M059J (cell line): ENCODE data around the gene FYN. TPM values are rescaled to one million over a fixed set of nuclear protein-coding genes. Genes with fewer than 3 reads are reported as not detected.

ENCODE experiments used
- DNase-seq: peaks from one replicate; pipeline ENCODE4 v3.0.0-alpha.2; 2012; ENCODE audit warnings: low read depth
- total RNA-seq: library from RNA; depleted of rRNA; stranded (reverse); fragments of >200 nt; shearing (Covaris generic); gene quantifications from 2 replicates; pipeline ENCODE4 v1.2.3, GENCODE V29; 2014

Gene FYN
- total RNA-seq, 1 experiment from 2014 or later, result 63.4 TPM

DNA sequence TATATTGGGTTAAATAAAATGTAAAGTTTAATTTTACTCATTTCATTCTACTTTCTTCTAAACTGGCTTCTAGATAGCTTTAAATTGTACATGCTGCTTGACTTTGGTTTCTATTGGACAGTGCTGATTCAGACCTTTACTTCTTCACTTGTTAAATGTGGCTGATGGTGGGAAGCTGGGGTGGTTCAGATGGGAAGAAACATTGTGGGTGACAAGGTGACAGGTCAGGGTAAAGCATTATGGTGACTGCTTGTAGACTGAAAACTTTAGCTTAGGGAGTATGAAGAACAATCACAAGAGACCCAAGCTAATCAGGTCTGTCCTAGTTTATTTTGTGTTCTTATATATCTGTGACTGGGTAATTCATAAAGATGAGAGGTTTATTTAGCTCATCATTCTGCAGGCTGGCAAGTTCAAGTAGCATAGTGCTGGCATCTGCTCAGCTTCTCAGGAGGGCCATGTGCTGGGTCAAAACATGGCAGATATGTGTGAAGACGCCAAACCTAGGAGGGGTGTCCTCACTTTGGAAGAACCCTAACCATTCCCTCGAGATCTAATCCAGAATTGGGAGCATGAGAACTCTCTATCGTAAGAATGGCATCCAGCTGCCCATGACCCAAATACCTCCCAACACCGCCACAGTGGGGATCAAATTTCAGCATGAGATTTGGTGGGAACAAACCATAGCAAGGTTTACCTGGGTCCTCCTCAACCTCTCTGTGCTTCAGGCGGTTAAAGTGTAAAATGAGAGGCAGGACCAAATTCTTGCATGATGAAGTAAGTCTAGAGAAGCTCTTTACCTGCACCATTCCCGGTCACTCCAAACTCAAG lies 102.8 kb downstream of the FYN start:
- no peak for DNase-seq

DNA sequence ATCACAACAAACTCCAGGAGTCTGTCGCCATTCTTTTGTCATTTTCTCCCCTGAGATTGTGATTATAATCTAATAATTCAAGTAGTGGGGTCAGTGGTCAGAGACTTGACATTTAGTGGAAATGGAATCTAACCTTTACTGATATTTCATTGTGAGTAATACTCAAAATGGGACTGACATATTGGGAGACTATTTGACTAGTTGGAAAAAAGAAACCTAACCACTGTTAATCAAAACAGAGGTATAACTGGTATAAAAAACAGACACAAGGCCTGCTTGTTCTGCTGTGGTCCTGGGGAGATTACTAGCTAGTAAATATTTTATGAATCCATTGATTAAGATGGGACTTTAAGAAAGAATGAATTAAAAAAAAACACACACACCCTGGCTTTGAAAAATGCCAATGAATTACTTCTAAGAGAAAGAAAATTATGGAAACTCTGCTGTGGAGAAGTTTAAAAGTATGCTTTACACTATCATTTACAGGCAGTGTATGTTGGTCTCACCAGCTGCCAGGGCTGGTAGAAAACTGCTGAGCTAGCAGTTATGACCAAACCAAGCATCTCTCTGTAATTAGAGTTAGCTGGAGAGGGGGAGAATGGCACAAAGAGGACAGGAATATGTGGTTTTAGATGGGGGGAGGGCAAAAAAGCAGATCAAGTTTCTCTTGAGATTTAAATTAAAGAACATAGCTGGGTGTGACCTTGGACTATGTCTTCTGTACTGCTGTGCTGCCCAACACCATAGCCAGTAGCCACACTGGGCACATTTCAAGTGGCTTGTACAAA lies 103.7 kb downstream of the FYN start:
- DNase-seq, result peak; percentile 29

DNA sequence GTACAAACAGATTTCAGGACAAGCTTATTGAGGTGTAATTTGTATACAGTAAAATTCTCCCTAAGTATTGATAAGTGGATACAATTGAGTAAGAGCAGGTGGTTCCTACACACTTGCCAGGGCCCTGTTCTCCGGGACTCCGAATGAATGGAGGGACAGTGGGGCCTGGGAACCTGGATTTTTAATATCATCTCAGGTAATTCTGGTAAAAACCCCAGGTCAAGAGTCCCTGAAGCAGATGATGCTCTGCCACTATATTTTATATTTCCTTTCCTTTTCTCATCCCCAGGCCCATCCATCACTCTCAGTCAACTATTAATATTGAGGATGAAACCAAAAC lies 104.9 kb downstream of the FYN start:
- no peak for DNase-seq

DNA sequence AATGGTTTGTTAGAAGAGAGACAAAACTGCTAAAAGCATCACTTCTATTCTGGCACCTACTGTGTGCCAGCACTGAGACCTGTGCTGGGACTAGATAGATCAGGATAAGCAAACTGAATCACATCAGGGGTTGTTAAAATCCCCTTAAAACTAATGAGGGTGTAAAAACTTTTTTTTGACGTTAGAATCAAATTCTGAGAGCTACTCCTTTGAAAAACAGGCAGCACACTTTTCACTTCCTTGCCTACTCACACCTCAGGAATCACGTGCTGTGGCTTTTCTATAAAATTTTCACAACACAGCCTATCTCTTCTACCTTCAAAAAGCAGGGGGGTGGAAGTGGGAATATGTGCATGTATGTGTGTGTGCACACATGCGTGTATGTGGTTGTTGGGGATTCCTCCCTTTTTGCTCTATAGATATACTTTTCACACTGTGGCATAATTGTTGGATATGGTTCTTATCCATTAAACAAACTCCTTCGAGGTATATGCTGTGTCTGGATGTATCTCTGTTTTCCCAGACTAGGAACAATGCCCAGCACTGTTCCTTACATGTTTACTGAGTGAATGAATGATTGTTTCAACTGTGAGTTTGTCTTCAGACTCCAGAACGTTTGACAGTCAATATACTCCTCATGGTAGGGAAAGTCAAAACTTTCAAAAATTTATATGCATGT lies 105.4 kb downstream of the FYN start:
- DNase-seq, result no peak

DNA sequence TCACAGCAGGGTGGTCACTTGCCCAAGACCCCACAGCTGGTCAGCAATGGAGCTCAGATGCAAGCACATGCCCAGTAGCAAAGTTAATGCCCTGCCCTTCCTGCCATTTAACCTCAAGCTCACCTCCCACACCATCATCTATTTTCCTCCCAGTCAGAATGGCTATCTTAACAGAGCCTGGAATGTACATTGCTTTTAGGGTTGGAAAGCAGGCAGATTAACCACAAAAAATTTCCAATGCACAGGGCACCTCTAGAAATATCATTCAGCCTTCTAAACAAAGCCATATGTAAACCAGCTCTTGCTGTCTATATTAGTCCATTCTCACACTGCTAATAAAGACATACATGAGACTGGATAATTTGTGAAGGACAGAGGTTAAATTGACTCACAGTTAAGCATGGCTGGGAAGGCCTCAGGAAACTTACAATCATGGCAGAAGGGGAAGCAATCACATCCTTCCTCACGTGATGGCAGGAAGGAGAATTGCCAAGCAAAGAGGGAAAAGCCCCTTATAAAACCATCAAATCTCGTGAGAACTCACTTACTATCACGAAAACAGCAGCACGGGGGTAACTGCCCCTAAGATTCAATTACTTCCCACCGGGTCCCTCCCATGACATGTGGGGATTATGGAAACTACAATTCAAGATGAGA lies 106.9 kb downstream of the FYN start:
- DNase-seq, result no peak

DNA sequence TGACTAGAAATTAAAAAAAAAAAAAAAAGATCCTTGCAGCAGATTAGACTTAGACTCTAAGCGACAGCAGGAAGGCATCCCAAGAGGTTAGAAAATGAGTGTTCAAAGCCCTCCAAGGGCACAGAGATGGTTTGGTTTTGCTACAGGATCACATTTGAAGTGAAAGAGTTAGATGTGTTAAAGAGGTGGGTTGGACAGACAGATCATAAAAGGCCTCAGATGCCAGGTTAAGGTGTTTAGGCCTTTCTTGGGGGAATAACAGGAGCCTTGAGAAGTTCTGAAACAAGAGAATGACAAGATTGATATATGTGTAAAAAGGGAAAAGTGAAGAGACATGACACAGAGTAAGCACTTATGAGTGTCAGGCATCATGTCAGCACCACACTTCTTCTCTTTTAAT lies 107.5 kb downstream of the FYN start:
- no peak for DNase-seq

DNA sequence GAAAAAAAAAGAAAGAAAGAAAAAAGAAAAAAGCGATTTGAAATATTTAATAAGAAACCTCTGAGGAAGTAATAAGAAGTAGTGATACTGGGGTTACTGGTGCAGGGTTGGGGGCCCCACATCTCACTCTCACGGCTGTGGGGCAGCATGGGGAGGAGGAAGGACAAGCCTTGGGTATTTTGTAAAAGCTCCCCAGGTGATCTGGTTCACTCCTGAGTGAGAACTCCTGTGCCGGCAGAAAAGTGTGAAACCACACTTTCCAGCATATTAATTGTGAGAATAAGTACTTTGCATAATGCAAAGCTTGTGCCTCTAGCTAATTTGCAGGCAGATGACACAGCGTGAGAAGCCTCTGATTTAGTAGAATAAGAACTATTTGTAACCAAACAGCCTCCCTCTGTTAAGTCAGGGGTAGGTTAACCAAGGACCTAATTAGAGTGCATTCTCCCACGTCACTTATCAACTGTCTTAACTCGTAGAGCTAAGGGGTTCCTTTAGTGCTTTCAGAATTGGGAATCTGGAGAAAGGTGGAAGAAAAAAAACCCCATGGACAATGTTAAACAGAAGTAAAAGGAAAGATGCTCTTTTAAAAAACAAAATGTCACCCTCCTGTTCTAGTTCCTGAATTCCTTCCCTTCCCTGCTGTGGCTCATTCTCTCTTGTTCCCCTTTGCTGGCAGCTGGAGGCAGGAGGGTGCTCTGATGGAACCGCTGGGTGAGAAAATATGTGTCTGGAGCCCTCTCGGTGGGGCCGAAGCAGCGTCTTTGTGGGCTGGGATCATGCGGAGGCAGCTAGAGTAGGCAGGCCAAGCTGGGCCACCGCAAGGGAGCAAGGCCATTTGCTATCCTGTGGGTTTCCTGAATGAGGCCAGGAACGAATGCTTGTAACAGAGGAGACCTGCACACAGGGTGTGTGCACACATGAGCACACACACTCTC lies 108.7 kb downstream of the FYN start:
- DNase-seq, result no peak

DNA sequence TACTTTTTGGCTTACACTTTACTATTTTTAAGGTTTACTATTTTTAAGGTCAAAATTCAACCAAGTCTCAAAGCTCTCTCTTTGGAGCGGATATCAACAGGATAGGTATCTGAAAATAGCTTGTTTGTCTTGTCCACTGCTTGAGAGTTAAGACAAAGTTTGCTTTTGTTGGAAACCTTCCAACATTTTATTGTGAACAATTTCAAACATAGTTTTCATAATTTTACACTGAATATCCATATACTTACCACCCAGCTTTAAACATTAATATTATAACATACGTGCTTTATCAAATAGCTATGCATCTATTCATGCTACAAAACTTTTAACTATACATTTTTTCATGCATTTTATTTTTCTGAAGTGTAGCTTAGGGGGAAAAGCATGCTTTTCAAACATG lies 109.9 kb downstream of the FYN start:
- no peak for DNase-seq

DNA sequence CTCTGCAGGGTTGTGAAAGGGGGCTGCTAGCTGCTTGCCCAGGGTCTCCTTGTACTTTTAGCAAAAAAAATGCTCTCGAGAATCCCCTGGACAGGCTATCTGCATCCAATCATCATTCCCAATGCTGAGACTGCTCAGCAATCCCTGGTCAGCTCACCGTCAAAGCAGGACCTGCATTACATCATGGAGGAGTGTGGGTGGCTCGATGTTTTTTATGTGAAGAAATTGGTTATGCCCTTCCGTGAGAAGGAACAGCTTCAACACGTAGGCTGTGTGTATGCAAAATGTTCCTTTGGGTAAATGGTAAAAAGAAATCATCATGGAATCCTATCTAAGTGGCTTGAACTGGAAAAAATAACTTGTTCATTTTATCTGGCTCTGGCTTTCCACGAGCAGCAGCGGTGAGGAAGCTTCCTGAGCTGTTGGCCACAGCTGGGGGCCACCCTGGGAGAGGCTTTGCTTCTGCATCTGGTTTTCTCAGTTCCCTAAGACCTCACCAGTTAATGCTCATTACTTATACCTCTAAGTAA lies 111.4 kb downstream of the FYN start:
- no peak for DNase-seq

DNA sequence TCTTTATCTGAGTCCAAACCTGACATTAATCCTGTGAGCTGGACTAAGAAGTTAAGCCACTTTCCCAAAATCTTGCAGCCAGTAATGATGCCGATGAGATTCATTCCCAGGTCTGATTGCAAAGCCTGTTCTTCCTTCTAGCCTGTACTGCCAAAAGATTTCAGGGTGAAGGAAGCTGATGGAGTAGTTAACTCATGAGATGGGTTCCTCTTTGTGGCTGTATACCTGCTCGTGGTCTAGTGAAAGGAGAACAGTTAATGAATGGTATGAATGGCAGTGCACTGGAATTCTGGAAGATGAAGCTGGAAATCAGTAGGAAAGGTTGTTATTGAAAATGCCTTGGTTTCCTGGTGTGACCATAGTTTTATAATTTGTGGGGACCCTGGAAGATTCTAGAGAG lies 112.0 kb downstream of the FYN start:
- no peak for DNase-seq

DNA sequence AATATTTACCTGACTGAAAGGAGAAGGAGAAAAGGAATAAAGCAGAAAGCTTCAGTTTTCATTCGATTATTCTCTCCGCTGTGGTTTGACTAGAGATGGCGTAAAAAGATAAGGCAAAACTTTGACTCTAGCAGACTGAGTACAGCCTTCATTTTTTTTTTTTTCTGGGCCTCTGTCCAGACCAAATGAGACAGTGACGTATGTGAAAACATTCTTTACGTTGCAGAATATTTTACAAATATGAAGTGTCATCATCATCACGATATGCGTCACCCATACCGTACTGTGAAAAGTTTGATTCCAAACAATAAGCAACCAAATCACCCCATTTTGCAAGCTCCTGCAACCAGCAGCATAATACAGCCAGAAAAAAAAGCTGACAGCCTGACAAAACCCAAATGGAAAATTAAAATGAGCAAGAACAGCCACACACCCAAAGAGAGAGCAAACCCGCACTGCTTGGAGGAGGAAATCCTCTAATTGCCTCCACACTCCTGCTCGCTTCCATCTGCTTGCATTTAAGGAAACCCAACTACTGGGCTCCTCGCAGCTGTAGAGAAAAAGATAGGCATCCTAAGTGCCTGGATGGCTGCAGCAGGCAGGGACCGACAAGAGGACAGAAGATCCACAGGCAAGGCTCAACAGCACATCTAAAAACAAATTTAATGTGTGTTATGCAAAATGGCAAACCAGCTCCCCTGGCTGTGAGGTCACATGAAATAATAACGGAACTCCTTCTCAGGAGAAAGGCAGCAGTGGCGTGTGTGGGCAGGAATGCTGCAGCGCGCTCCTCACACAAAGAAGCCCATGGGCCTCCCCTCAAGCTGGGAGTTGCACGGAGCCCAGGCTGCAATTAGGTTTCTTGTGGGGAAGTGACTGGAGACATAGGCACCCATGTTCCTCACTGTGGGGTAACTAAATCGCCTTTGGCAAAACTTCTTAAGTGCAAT lies 113.1 kb downstream of the FYN start:
- DNase-seq, result no peak

DNA sequence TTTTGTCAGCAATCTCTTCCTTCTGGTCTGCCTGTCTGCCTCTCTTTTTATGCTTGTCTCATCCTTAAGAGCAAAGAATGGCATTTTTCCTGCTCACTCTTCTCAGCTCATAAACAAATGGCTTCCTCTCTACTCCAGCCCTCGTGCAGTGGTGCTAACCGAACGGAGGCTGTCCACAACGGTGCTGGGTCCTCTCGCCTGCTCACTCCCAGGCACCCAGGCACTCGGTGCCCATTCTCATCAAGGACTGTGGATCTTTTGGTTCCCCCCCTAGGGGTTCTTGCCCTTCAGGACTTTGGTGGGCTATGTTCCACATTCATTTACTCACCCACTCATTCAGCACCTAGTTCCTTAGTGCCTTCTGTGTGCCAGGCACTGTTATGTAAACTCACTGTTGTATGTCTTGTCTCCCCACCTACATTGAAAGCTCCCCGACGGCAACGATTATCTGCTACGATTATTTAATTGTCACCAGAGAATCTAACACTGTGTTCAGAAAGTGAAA lies 113.9 kb downstream of the FYN start:
- DNase-seq, result no peak

DNA sequence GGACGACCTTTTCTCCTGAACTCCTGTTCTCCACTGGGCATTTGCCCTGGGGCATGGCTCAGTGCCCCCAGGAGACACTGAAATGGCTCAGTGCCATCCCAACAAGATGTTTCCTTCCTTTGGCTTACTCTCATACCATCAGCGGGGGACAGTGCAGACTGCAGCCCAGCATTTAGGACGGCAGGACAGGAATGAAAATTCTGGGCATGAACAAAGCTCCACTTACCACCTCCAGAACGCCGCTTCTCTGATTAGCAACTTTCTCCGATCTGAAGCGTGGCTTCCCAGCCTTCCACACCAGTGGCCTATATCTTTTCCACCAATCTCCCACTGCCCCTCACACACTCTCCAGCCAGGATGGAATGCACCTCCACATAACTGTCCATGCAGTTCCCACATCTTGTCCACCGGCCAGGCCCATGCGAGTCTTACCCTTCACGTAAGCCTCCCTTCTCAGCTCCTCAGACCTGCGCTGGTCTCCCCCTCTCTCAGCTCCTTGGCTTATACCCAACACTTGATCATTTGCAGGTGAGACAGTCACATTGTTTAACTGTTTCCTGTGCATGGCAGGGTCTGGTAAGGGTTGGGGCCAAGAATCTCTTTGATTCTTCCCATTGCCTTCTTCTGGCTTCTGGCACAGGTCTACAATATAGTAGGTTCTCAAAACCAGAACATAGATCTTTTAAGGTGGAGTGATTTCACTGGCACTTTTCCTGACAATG lies 114.5 kb downstream of the FYN start:
- peak; percentile 48 for DNase-seq

DNA sequence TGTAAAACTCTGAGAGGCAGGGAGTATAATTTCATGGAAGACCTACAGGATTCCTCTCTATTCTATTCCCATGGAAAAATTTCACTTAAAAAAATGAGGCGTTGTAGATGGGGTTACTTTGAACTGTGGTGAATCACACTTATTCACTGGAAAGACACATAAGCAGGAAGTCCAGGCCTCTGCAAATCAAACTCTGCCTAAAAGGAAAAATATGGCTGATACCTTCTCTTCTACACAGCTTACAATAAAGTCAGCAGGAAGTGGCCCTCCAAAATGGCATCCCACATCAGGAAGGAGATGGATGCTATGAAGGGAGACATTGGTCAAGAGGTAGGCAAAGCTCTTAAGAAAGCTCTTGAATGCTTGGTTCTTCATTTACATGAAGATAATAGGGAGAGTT lies 115.9 kb downstream of the FYN start:
- peak; percentile 71 for DNase-seq

DNA sequence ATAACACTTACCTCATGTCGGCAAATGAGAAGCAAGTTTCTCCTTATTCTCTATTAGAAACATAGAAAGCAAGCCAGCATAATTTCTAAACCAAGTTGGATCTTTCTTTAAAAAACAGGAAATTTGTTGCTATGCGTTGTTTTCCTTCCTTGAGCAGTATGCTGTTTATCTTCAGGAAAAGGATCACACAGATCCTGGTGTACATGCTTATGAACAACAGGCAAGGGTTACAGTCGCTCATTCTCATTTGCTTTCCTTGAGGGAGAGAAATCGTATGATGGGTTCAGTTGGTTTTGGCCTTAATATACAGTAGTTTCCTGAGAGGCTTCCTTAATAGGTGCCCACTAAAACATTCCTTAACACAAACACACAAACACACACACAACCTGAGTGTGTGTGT lies 118.8 kb downstream of the FYN start:
- DNase-seq, result no peak

DNA sequence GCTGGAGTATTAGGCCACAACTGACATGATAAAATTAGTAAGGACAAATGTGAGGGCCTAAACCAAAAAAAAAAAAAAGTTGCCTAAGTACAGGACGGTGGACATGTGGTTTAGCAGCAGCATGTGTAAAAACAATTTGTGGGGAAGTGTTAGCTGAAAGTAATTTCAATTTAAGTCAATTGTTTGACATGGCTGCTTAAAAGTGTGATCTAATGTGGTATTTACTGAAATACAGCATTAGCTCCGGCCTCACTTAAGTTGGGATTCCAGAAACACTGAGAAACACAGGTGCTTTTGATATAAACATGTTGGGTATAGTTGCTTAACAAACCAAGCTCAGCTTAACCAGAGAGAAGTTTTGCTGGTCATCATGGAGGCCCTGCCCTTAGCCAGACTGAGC lies 119.7 kb downstream of the FYN start:
- no peak for DNase-seq

DNA sequence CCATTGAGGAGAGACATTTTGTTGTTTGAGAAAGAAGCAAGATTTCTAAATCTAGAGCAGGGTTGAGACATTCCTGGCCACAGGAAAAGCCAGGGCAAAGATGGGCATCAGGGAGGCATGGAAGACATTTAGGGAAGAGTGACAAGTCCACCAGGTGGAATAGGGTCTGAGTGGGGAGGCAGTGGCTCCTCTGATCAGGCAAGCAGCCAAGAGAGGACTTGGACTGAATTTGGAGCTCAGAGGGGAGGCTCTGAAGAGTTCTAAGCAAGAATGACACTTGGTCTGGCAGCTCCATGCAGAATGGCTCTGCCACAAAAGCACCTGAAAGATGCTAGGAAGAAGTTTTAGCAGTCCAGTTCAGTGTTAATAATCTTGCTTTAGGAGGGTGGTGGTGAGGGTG lies 120.8 kb downstream of the FYN start:
- no peak for DNase-seq

DNA sequence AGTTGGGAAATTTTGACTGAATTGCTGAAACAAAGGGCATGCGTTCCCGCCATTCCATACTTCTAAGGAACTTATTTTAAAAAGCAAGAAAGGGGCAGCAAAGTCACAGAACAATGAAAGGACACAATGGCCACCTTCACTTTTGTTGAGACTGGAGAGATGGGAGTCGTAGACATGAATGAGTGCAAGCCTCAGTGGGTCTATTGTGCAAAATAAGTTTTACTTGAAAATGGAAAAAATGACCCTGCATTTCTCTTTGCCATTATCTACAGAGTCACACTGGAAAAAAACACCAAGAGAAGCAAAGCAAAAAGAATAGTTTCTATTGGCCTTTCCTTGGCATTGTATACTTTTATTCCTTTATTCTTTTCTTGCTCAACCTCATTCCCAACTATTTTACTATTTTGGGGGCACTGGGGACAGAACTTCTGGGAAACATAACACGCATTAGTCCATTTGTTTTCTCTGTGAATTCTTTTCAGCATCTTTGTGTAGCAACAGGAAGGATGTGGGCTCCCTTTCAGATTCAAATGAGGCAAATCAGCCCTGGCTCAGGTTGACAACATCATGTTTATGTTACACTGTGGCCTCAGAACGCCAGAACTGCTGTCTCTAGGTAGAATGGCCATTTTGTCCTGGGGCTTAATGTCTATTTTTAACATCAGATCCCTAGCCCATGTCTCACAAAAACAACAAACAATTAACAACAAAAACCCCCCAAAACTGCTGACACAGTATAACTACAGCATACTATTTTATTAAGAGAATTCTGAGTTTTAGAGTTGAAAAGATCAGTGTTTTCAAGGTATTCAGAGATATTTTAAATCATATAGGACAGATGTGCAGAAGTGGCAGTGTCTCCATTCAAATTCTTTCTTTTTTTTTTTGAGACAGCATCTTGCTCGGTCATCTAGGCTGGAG lies 122.2 kb downstream of the FYN start:
- DNase-seq, result peak; percentile 60
